NCI-H2196 (cell line): ENCODE results near the gene PDZD2.

Experiments used
- DNase-seq: peaks from one replicate; lab custom pipeline; 2025; ENCODE audit not compliant: unreplicated experiment; lab: John Stamatoyannopoulos, UW

Gene PDZD2

GRCh38 chr5:31811210-31811609, 172.3 kb downstream of the PDZD2 start:
- no peak for DNase-seq

GRCh38 chr5:31815376-31815775, 176.4 kb downstream of the PDZD2 start:
- DNase-seq = no peak

GRCh38 chr5:31819926-31820516, 181.1 kb downstream of the PDZD2 start:
- no peak for DNase-seq

GRCh38 chr5:31823472-31823871, 184.5 kb downstream of the PDZD2 start:
- no peak for DNase-seq

GRCh38 chr5:31824869-31825517, 186.1 kb downstream of the PDZD2 start:
- no peak for DNase-seq

GRCh38 chr5:31825518-31826068, 186.7 kb downstream of the PDZD2 start:
- DNase-seq = peak; percentile 68

GRCh38 chr5:31827867-31828266, 188.9 kb downstream of the PDZD2 start:
- DNase-seq = no peak

- DNase-seq = no peak
Measured at GRCh38 chr5:31832966-31833365, 194.0 kb downstream of the PDZD2 start.

- no peak for DNase-seq
Measured at GRCh38 chr5:31833710-31834109, 194.8 kb downstream of the PDZD2 start.

- no peak for DNase-seq
Measured at GRCh38 chr5:31844622-31845345, 205.9 kb downstream of the PDZD2 start.

- no peak for DNase-seq
Measured at GRCh38 chr5:31845361-31845760, 206.4 kb downstream of the PDZD2 start.

GRCh38 chr5:31846934-31847333, 208.0 kb downstream of the PDZD2 start:
- no peak for DNase-seq

- DNase-seq = no peak
Measured at GRCh38 chr5:31847354-31847753, 208.4 kb downstream of the PDZD2 start.

- DNase-seq = no peak
Measured at GRCh38 chr5:31850981-31851689, 212.2 kb downstream of the PDZD2 start.

- no peak for DNase-seq
Measured at GRCh38 chr5:31853398-31854135, 214.6 kb downstream of the PDZD2 start.

GRCh38 chr5:31854181-31855133, 215.5 kb downstream of the PDZD2 start:
- DNase-seq = no peak

- DNase-seq = no peak
Measured at GRCh38 chr5:31855134-31856040, 216.5 kb downstream of the PDZD2 start.

- no peak for DNase-seq
Measured at GRCh38 chr5:31859096-31859495, 220.2 kb downstream of the PDZD2 start.

- no peak for DNase-seq
Measured at GRCh38 chr5:31860278-31860677, 221.3 kb downstream of the PDZD2 start.
